Stimulated activated CD4-positive, alpha-beta T cell treated with anti-CD3 and anti-CD28 coated beads, Interleukin-4, amount 100 ng/mL, for 4 hours (primary cell): ENCODE measurements around the gene UHRF1.
A peak's percentile ranks its signal among the peaks of the same experiment; 100 is the strongest.

Experiments used
- DNase-seq, 2 experiments: peaks; one replicate each; pipeline ENCODE4 v3.0.0-alpha.2; 2020

The UHRF1 gene

GRCh38 chr19:4902796-4903195 lies 6.5 kb upstream of the UHRF1 start, which contains the start of gene ARRDC5:
TSS of gene ARRDC5 (minus strand) at chr19:4902896. CDS start at chr19:4902825, 71 bp downstream.
- DNase-seq: no peak

- no peak for DNase-seq
These were observed 4.8 kb upstream of the UHRF1 start for GRCh38 chr19:4904481-4904880.

GRCh38 chr19:4906963-4907362 lies 2.3 kb upstream of the UHRF1 start:
- no peak for DNase-seq

GRCh38 chr19:4908360-4908759 lies 941 bp upstream of the UHRF1 start:
- DNase-seq: no peak

- DNase-seq: no peak
These were observed 533 bp upstream of the UHRF1 start for GRCh38 chr19:4908781-4909155.

GRCh38 chr19:4909897-4910593 lies 744 bp downstream of the UHRF1 start:
- DNase-seq: peak; percentile 91 to 95

GRCh38 chr19:4910594-4911281 lies 1.4 kb downstream of the UHRF1 start:
- no peak for DNase-seq

- DNase-seq: no peak
These were observed 2.0 kb downstream of the UHRF1 start for GRCh38 chr19:4911314-4911713.

GRCh38 chr19:4911786-4912672 lies 2.7 kb downstream of the UHRF1 start:
- DNase-seq: peak; percentile 57 to 70

GRCh38 chr19:4913996-4914735 lies 4.9 kb downstream of the UHRF1 start:
- peak in 1 of 2 experiments; percentile 15 for DNase-seq

- peak; percentile 59 to 79 for DNase-seq
These were observed 5.6 kb downstream of the UHRF1 start for GRCh38 chr19:4914736-4915501.

GRCh38 chr19:4916292-4917082 lies 7.2 kb downstream of the UHRF1 start:
- DNase-seq: peak in 1 of 2 experiments; percentile 24

- no peak for DNase-seq
These were observed 13.4 kb downstream of the UHRF1 start for GRCh38 chr19:4922530-4923275.

GRCh38 chr19:4923276-4923747 lies 14.0 kb downstream of the UHRF1 start:
- no peak for DNase-seq

- DNase-seq: no peak
These were observed 19.9 kb downstream of the UHRF1 start for GRCh38 chr19:4929186-4929585.

- DNase-seq: no peak
These were observed 21.4 kb downstream of the UHRF1 start for GRCh38 chr19:4930664-4931063.

GRCh38 chr19:4932711-4933110 lies 23.4 kb downstream of the UHRF1 start:
- no peak for DNase-seq

- DNase-seq: no peak
These were observed 24.2 kb downstream of the UHRF1 start for GRCh38 chr19:4933528-4933927.

- no peak for DNase-seq
These were observed 26.1 kb downstream of the UHRF1 start for GRCh38 chr19:4935444-4935843.

- no peak for DNase-seq
These were observed 27.8 kb downstream of the UHRF1 start for GRCh38 chr19:4937060-4937459.
